Measurements from ENCODE around the gene SRGAP2C.
"Not testable (repeated sequence)": the region's sequence is repeated elsewhere in the genome, so short reads cannot be mapped to it uniquely, and the experiment has no call there.

The SRGAP2C gene

GRCh38 chr1:121324726-121325125 lies 140.0 kb downstream of the SRGAP2C start:
- not testable (repeated sequence) for DNase-seq (ENCODE audit: low read depth in 2 of 2, low spot score in 1 of 2)

GRCh38 chr1:121332141-121332540 lies 147.4 kb downstream of the SRGAP2C start:
- DNase-seq (ENCODE audit: low read depth in 2 of 2, low spot score in 1 of 2) = not testable (repeated sequence)

GRCh38 chr1:121332599-121333562 lies 148.1 kb downstream of the SRGAP2C start:
- not testable (repeated sequence) for DNase-seq (ENCODE audit: low read depth in 2 of 2, low spot score in 1 of 2)

- not testable (repeated sequence) for DNase-seq (ENCODE audit: low read depth in 2 of 2, low spot score in 1 of 2)
These were observed 153.2 kb downstream of the SRGAP2C start for GRCh38 chr1:121337958-121338357.

- not testable (repeated sequence) for DNase-seq (ENCODE audit: low read depth in 2 of 2, low spot score in 1 of 2)
These were observed 154.8 kb downstream of the SRGAP2C start for GRCh38 chr1:121339611-121340010.

GRCh38 chr1:121343311-121343906 lies 158.6 kb downstream of the SRGAP2C start:
- DNase-seq (ENCODE audit: low read depth in 2 of 2, low spot score in 1 of 2) = not testable (repeated sequence)

- not testable (repeated sequence) for DNase-seq (ENCODE audit: low read depth in 2 of 2, low spot score in 1 of 2)
These were observed 159.6 kb downstream of the SRGAP2C start for GRCh38 chr1:121344355-121344754.

GRCh38 chr1:121346654-121347053 lies 161.9 kb downstream of the SRGAP2C start:
- DNase-seq (ENCODE audit: low read depth in 2 of 2, low spot score in 1 of 2) = not testable (repeated sequence)

- DNase-seq (ENCODE audit: low read depth in 2 of 2, low spot score in 1 of 2) = not testable (repeated sequence)
These were observed 162.7 kb downstream of the SRGAP2C start for GRCh38 chr1:121347476-121347875.

GRCh38 chr1:121348115-121348514 lies 163.3 kb downstream of the SRGAP2C start:
- DNase-seq (ENCODE audit: low read depth in 2 of 2, low spot score in 1 of 2) = not testable (repeated sequence)

GRCh38 chr1:121349332-121349967 lies 164.7 kb downstream of the SRGAP2C start:
- not testable (repeated sequence) for DNase-seq (ENCODE audit: low read depth in 2 of 2, low spot score in 1 of 2)

GRCh38 chr1:121355711-121356420 lies 171.1 kb downstream of the SRGAP2C start:
- not testable (repeated sequence) for DNase-seq (ENCODE audit: low read depth in 2 of 2, low spot score in 1 of 2)

GRCh38 chr1:121356819-121357218 lies 172.0 kb downstream of the SRGAP2C start:
- DNase-seq (ENCODE audit: low read depth in 2 of 2, low spot score in 1 of 2) = not testable (repeated sequence)

- not testable (repeated sequence) for DNase-seq (ENCODE audit: low read depth in 2 of 2, low spot score in 1 of 2)
These were observed 175.8 kb downstream of the SRGAP2C start for GRCh38 chr1:121360531-121360930.

- DNase-seq (ENCODE audit: low read depth in 2 of 2, low spot score in 1 of 2) = not testable (repeated sequence)
These were observed 176.9 kb downstream of the SRGAP2C start for GRCh38 chr1:121361451-121362233.

GRCh38 chr1:121362234-121362883 lies 177.6 kb downstream of the SRGAP2C start:
- not testable (repeated sequence) for DNase-seq (ENCODE audit: low read depth in 2 of 2, low spot score in 1 of 2)

- DNase-seq (ENCODE audit: low read depth in 2 of 2, low spot score in 1 of 2) = not testable (repeated sequence)
These were observed 180.5 kb downstream of the SRGAP2C start for GRCh38 chr1:121365316-121365715.

GRCh38 chr1:121365723-121366122 lies 180.9 kb downstream of the SRGAP2C start:
- DNase-seq (ENCODE audit: low read depth in 2 of 2, low spot score in 1 of 2) = peak in 1 of 2 donors; percentile 1

GRCh38 chr1:121366171-121366570 lies 181.4 kb downstream of the SRGAP2C start:
- DNase-seq (ENCODE audit: low read depth in 2 of 2, low spot score in 1 of 2) = not testable (repeated sequence)
